C4-2B (cell line): ENCODE results near the gene HPS3.
"Not testable (repeated sequence)": the region's sequence is repeated elsewhere in the genome, so short reads cannot be mapped to it uniquely, and the experiment has no call there.

Experiments
- H3K27ac ChIP-seq: fragments of 450-650 bp; 2 replicates; pipeline ENCODE4 v1.5.1; 2017
- CTCF ChIP-seq: fragments of 450-650 bp; conservative IDR thresholded peaks from 2 replicates; pipeline ENCODE4 v1.5.1; 2017; ENCODE audit warnings: mild to moderate bottlenecking
- ZFX ChIP-seq: fragments of 450-650 bp; IDR thresholded peaks from 2 replicates; pipeline ENCODE4 v1.6.1; 2017

Gene HPS3

GRCh38 chr3:149217347-149217746, 87.9 kb downstream of the HPS3 start:
- no peak for TF ChIP-seq ZFX
- no peak for TF ChIP-seq CTCF
- H3K27ac ChIP-seq = no peak overlapping the region

- not testable (repeated sequence) for H3K27ac ChIP-seq
These were observed 90.1 kb downstream of the HPS3 start for GRCh38 chr3:149219380-149220121.

GRCh38 chr3:149221783-149222517, 92.5 kb downstream of the HPS3 start, which contains the start of gene CP:
Gene CP (minus strand): TSS chr3:149221829. CDS start chr3:149221792, 37 bp downstream.
- H3K27ac ChIP-seq = no peak within 1 kb of the TSS
- TF ChIP-seq ZFX (no peak), CTCF (no peak)
